ENCODE measurements around the gene RAD51D. TPM values are rescaled to one million over a fixed set of nuclear protein-coding genes. Genes with fewer than 3 reads are reported as not detected.

The RAD51D gene
- total and polyA plus RNA-seq, 10 of the 15 experiments (the other 5 are each of a cell fraction or from before 2014, with no cell fraction given), result 2.6 to 29.3 (median 13.5) TPM

DNA sequence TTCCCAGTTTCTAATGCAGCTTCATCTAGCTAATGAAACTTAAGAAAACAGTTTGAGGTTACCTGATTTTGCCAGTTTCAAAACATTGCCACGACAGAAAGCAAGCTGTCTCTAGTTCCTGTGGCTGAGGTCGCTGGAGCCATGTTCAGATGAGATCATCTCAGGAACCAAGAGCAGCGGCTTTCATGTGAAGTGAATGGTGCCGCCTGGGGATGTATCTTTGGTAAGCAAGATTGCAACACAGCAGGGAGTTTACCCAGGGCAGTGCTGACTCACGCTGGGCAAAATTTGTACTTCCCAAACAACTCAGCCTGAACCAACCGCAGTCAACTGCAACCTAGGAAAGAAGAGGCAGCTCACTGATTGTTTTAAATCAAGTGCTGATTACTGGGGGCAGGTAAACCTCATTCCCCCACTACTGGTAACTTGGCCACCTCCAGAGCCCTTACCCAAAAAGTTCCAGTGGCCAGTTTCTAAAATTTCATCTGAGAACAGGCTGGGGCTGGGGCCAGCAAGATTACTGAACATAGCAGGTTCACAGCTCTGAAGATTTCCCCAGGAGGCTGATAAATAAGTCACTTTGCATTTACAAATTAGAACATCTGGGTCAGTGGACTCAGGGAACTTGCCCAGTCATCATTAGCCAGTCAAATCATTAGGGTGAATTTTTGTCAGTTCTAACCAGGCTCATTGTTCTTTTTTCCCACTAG, 56.0 kb downstream of the RAD51D start, which contains the start of gene RFFL:
Gene RFFL, minus strand, starts transcription at position 194 of the 710 bp plus-strand sequence. CDS start 37,154 bp downstream, outside the sequence.
- RAD21 ChIA-PET (ENCODE audit: unreplicated experiment), result interaction anchor here (0.6 to 22.2 kb wide), 16 partner anchors 10 to 506 kb away, joined by 3 to 452 read pairs (median 8); partner anchors contain the start of gene RAD51D
- no peaks in the 10 kb centered on the region for H4K20me1 ChIP-seq (ENCODE audit: control insufficient read depth, insufficient read depth)
- H3K4me2 ChIP-seq (ENCODE audit: control insufficient read depth, insufficient read depth), result peak within 1 kb of the TSS; percentile 72
- no peak within 1 kb of the TSS for H2AFZ ChIP-seq (ENCODE audit: control insufficient read depth, low read depth, low read length)
- CTCF ChIA-PET, result interaction anchor here (0.6 to 4.7 kb wide), 25 partner anchors 9 to 643 kb away, joined by 3 to 25 read pairs (median 5); partner anchors contain the start of gene RAD51D
- TSS peak; percentile 11 for BruUV-seq (replicated peaks)
- DNase-seq (ENCODE audit: low read depth, low spot score) (peak; percentile 98), FAIRE-seq (peak; percentile 92), ATAC-seq (peak; percentile 93)
- H3K4me1 ChIP-seq (ENCODE audit: control insufficient read depth, insufficient read depth, low read length), result peaks cover 23% of the 10 kb centered on the region
- POLR2A ChIA-PET, result interaction anchor here (0.6 to 10.6 kb wide), 11 partner anchors 10 to 73 kb away, joined by 3 to 115 read pairs (median 12); no protein-coding TSS in a partner anchor
- SMC1A ChIA-PET (ENCODE audit: uncharacterized antibody, unreplicated experiment), result interaction anchor here (0.7 to 20.5 kb wide), 18 partner anchors 11 to 82 kb away, joined by 3 to 534 read pairs (median 9); no protein-coding TSS in a partner anchor
- peak within 1 kb of the TSS; percentile 29; the same call in 1 of the 2 replicates for H3K4me3 ChIP-seq
- WGBS (ENCODE audit: insufficient coverage, insufficient replicate concordance, low lambda C conversion rate, missing lambda C conversion rate), result 0% methylated on average over 6 of the region's 6 CpGs
- peak within 1 kb of the TSS; percentile 86 for H3K27ac ChIP-seq (ENCODE audit: control insufficient read depth, insufficient read depth)
- in situ Hi-C loops (cut with MboI), result no loop called here
- peaks cover under 1 to 2% of the 10 kb centered on the region in 2 experiments; a peak in 3 of 4 replicates for H3K36me3 ChIP-seq (ENCODE audit: control insufficient read depth in 2 of 2, insufficient read depth in 2 of 2, low read length in 1 of 2)
- intact Hi-C loops (cut with micrococcal nuclease; ENCODE audit: unreplicated experiment), result loop anchor here (1.0 to 2.0 kb wide), 6 partner anchors 12 to 65 kb away; partner anchors contain the start of gene RAD51D
- H3K9me3 ChIP-seq (replicated peaks; ENCODE audit: control insufficient read depth, insufficient read depth, low read length), result no peaks in the 10 kb centered on the region
- peaks cover 44% of the 10 kb centered on the region for H3K79me2 ChIP-seq (ENCODE audit: control insufficient read depth, insufficient read depth, low read length)
- H3K27me3 ChIP-seq (replicated peaks in 1 of 2; ENCODE audit: control insufficient read depth in 2 of 2, insufficient read depth in 2 of 2, low read length in 1 of 2), result no peaks in the 10 kb centered on the region
- peak within 1 kb of the TSS; percentile 54 for H3K9ac ChIP-seq (ENCODE audit: control insufficient read depth, insufficient read depth, low read length)
- TF ChIP-seq SIX5 (IDR thresholded peaks at IDR 0.05; ENCODE audit: low read depth, low read length, severe bottlenecking) (no peak), EGR1 (IDR thresholded peaks at IDR 0.05; ENCODE audit: borderline replicate concordance in 1 of 2, low read depth in 2 of 2, low read length in 2 of 2) (peak in 1 of 2 experiments; percentile 44; a peak in 1 of 3 replicates), CBX3 (IDR thresholded peaks at IDR 0.05; ENCODE audit: borderline replicate concordance, low read depth) (no peak), BRCA1 (IDR thresholded peaks at IDR 0.05; ENCODE audit: low read depth, low read length) (no peak), CBX5 (IDR thresholded peaks at IDR 0.05; ENCODE audit: low read depth) (0 out of 2 replicates have a peak, but pooled peaks have one; percentile 35), GABPA (IDR thresholded peaks at IDR 0.05; ENCODE audit: low read depth) (0 out of 2 replicates have a peak, but pooled peaks have one; percentile 32), YBX1 (IDR thresholded peaks at IDR 0.05) (no peak), KDM1A (IDR thresholded peaks at IDR 0.05; ENCODE audit: borderline replicate concordance) (no peak), MEF2B (IDR thresholded peaks at IDR 0.05; ENCODE audit: partially characterized antibody, poor library complexity, severe bottlenecking) (peak; percentile 88), SREBF2 (IDR thresholded peaks at IDR 0.05; ENCODE audit: low read length) (no peak), ATF3 (IDR thresholded peaks at IDR 0.05; ENCODE audit: borderline replicate concordance, extremely low read depth, low read depth, low read length) (no peak), RB1 (IDR thresholded peaks at IDR 0.05; ENCODE audit: borderline replicate concordance) (no peak), WRNIP1 (IDR thresholded peaks at IDR 0.05; ENCODE audit: borderline replicate concordance, low read depth, low read length) (no peak), MEF2A (IDR thresholded peaks at IDR 0.05; ENCODE audit: insufficient read depth, low read depth, low read length) (no peak), FOS (IDR thresholded peaks at IDR 0.05; ENCODE audit: borderline replicate concordance, extremely low read depth, insufficient read length) (no peak)
- TF ChIP-seq, protein P1, sequence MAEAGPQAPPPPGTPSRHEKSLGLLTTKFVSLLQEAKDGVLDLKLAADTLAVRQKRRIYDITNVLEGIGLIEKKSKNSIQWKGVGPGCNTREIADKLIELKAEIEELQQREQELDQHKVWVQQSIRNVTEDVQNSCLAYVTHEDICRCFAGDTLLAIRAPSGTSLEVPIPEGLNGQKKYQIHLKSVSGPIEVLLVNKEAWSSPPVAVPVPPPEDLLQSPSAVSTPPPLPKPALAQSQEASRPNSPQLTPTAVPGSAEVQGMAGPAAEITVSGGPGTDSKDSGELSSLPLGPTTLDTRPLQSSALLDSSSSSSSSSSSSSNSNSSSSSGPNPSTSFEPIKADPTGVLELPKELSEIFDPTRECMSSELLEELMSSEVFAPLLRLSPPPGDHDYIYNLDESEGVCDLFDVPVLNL (IDR thresholded peaks at IDR 0.05; ENCODE audit: low read depth, low read length), result no peak
- TF ChIP-seq, protein P2, sequence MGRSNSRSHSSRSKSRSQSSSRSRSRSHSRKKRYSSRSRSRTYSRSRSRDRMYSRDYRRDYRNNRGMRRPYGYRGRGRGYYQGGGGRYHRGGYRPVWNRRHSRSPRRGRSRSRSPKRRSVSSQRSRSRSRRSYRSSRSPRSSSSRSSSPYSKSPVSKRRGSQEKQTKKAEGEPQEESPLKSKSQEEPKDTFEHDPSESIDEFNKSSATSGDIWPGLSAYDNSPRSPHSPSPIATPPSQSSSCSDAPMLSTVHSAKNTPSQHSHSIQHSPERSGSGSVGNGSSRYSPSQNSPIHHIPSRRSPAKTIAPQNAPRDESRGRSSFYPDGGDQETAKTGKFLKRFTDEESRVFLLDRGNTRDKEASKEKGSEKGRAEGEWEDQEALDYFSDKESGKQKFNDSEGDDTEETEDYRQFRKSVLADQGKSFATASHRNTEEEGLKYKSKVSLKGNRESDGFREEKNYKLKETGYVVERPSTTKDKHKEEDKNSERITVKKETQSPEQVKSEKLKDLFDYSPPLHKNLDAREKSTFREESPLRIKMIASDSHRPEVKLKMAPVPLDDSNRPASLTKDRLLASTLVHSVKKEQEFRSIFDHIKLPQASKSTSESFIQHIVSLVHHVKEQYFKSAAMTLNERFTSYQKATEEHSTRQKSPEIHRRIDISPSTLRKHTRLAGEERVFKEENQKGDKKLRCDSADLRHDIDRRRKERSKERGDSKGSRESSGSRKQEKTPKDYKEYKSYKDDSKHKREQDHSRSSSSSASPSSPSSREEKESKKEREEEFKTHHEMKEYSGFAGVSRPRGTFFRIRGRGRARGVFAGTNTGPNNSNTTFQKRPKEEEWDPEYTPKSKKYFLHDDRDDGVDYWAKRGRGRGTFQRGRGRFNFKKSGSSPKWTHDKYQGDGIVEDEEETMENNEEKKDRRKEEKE (IDR thresholded peaks at IDR 0.05), result no peak
